ENCODE measurements around the gene STEAP1.
"Not testable (repeated sequence)": the region's sequence is repeated elsewhere in the genome, so short reads cannot be mapped to it uniquely, and the experiment has no call there.

Gene STEAP1

DNA sequence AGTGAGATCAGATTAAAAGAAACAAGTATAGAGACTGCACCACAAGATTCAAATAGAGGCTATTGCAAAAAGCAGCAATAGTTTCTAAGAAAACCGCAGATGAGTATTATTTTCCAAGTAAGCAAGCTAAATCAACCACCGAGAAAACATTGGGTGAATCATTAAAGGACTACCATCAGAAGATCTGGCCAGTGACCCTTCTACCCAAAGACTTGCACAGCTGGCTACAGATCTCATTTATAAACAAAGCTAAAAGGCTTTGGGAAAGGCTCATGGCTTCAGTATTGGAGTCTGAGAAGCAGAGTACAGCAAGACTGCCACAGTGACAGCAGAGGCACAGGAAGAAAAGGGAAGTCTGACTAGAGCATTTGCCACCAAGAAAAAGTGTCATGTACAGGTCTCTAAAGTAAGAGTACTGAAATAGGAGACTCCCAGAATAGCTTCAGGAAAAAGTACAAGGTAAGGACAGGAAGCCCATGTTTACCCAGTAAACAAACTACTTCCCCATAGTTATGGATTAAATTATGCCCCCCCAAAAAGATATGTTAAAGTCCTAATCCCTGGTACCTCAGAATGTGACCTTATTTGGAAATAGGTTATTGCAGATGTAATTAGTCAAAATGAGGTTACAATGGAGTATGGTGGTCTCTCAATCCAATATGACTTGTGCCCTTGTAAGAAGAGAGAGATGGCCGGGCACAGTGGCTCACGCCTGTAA lies 19.0 kb downstream of the STEAP1 start:
- DNase-seq (ENCODE audit: low spot score): no peak

DNA sequence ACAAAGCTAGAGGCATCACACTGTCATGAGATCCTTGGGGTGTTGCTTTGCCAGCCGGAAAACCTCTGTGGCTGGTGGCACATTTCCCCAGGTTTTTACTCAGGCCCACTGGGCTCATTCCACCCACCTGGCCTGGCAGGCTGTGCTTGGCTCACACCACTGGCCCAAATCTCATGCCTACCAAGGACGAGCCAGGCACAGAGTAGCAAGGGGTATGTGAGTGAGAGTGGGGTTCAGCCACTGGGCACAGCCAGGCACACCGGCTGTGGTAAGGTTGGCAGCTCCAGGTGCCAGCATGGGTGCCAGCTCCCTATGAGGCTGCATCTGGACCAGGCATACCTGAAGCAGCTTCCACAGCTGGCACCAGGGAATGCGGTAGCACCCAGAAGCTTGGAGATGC lies 21.4 kb downstream of the STEAP1 start:
- no peak for DNase-seq (ENCODE audit: low spot score)

GRCh38 chr7:90176195-90176594 lies 21.9 kb downstream of the STEAP1 start:
- DNase-seq (ENCODE audit: low spot score): no peak

GRCh38 chr7:90178166-90178565 lies 23.9 kb downstream of the STEAP1 start:
- DNase-seq (ENCODE audit: low spot score): no peak

- DNase-seq (ENCODE audit: low spot score): peak; percentile 76
Measured at GRCh38 chr7:90178679-90179278, 24.5 kb downstream of the STEAP1 start.

GRCh38 chr7:90180011-90180585 lies 25.8 kb downstream of the STEAP1 start:
- DNase-seq (ENCODE audit: low spot score): no peak

DNA sequence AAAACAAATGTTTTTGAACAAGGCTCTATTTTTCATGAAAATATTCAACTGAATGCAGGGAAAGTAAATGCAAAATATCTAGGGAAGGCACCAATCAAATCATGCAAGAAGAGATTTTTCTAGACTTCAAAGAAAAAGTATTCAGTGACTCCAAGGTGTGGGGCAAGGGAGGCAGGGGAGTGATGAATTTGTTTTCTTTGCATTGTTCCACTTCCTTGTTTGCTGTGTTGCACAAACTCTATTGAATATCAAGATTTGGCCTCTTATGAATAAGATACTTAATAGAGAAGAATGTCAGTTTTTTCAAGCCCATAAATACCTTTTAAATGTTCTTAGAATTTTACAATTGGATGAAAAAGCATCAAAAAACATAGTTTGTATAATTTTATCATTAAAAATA lies 26.4 kb downstream of the STEAP1 start:
- DNase-seq (ENCODE audit: low spot score): no peak

- DNase-seq (ENCODE audit: low spot score): no peak
Measured at GRCh38 chr7:90181485-90181884, 27.2 kb downstream of the STEAP1 start.

GRCh38 chr7:90186290-90186689 lies 32.0 kb downstream of the STEAP1 start:
- not testable (repeated sequence) for DNase-seq (ENCODE audit: low spot score)

- no peak for DNase-seq (ENCODE audit: low spot score)
Measured at GRCh38 chr7:90187507-90188050, 33.3 kb downstream of the STEAP1 start.

- no peak for DNase-seq (ENCODE audit: low spot score)
Measured at GRCh38 chr7:90188281-90188680, 34.0 kb downstream of the STEAP1 start.

- no peak for DNase-seq (ENCODE audit: low spot score)
Measured at GRCh38 chr7:90190995-90191394, 36.7 kb downstream of the STEAP1 start.

GRCh38 chr7:90191648-90192047 lies 37.4 kb downstream of the STEAP1 start:
- DNase-seq (ENCODE audit: low spot score): no peak

- peak; percentile 57 for DNase-seq (ENCODE audit: low spot score)
Measured at GRCh38 chr7:90192876-90193750, 38.8 kb downstream of the STEAP1 start.

DNA sequence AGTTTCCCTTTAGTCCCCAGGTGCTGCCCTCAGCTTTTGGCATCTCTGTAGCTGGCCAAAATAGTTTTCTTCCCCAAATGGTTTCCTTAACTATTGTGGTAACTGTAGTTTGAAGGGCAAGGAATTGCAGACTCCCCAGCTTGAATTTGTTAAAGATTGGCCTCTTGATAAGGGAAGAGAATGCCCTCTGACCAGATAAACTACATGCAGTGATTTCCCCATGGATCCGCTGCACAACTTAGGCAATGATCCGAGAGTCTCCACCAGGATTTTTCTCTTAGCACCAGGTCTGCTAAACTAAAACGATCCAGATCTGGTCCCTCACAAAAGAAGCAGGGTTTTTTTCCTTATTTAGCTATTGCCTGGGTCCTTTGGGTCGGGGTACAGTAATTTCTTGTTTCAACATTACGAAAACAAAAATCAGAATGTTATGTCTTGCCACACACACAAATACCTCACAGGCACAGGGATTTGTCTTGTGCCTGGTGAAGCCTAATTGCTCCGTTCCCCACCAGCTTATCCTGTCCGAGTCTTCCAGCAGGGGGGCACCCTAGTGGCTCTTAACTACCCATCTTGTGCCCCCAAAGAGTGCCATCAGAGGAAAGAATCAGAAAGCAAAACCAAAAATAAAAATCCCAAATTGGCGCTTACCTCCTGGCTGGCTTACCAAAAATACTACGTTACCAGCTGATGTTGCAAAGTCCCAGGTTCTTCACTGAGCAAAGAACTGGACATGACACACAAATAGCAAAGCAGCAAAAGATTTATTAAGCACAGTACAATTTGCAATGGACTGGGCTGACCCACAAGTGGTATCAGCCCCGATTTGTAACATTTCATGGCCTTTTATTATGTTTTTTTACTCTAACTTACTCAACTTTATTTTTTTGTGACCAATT lies 40.9 kb downstream of the STEAP1 start:
- no peak for DNase-seq (ENCODE audit: low spot score)

DNA sequence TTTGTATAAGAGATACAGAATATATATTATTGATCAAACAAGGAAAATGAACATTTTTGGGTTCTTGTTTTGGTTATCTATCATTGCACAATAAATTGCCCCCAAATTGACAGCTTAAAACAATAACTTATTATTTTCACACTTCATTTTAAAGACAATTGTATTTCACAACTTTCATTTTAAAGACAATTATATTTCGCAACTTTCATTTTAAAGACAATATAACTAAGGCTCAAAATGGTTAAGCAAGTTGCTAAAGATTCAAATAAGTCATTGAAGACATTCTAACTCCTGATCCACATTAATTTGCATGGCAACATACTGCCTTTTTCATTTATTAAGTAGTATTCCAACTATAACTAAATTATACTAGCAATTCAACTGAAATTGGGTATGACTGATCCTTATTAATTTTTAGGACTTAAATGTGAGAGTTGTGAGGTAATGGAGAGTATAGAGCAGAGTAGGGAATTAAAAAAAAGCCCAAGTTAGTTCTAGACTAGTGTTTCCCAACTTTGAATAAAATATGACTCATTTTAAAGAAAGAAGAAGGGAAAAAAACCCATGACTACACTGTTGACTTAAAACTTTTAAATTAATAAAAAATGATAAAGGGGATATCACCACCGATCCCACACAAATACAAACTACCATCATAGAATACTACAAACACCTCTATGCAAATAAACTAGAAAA lies 47.4 kb downstream of the STEAP1 start:
- no peak for DNase-seq (ENCODE audit: low spot score)

DNA sequence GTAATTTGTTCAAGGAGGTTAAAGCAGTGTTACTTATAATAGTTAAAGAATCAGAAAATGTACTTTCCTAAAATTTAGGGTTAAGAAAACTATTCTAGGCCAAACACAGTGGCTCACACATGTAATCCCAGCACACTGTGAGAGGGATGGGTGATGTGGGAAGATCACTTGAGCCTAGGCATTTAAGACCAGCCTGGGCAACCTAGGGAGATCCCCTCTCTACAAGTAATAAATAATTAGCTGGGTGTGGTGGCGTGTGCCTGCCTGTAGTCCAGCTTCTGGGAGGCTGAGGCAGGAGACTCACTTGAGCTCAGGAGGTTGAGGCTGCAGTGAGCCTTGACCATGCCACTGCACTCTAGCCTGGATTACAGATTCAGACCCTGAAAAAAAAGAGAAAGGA lies 53.7 kb downstream of the STEAP1 start:
- no peak for DNase-seq (ENCODE audit: low spot score)

DNA sequence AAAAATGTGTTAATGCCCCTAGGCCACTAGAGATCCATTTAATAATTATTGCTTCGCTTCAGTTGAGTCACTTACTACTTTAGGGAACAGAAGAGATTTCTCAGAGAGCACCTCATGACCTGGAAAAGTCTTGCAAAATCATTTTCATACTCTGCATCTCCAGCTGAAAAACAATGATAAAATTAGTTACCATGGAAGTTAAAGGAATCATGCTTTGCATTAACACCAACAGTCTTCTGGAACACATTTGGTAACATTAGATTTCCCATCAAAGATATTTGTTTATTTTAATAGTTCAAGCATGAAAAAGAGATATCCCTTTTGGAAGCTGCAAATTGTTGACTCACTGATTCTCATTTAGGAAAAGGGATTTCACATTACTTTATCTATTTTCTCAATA lies 55.5 kb downstream of the STEAP1 start:
- DNase-seq (ENCODE audit: low spot score): no peak

DNA sequence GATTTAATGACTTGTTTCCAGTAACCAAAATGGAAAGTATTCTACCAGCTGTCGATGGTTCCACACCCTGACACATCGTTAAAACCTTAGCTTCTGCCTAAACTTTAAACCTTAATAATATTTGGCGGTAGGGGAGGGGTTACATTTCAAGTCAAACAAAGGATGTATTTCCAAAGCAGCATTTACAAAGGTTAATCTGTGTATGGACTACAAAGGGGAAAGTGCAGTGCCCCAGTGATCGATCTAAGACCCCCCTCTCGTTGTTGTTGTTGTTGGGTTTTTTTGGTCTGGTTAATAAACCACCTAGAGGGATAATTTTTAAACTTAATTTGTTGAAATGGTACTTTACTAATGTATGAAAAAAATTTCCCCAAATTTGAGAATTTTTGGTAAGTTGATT lies 56.2 kb downstream of the STEAP1 start:
- no peak for DNase-seq (ENCODE audit: low spot score)

- DNase-seq (ENCODE audit: low spot score): peak; percentile 10
Measured at GRCh38 chr7:90210981-90211380, 56.7 kb downstream of the STEAP1 start.
